ENCODE results near the gene BTBD10.
A peak's percentile ranks its signal among the peaks of the same experiment; 100 is the strongest.
"Not testable (repeated sequence)": the region's sequence is repeated elsewhere in the genome, so short reads cannot be mapped to it uniquely, and the experiment has no call there.

The BTBD10 gene

GRCh38 chr11:13440100-13440855, 22.7 kb downstream of the BTBD10 start:
- peak in 1 of 2 donors; percentile 31 for DNase-seq

- DNase-seq = peak in 1 of 2 donors; percentile 20
Observed at GRCh38 chr11:13438291-13438690, 24.7 kb downstream of the BTBD10 start.

- peak; percentile 52 to 58 for DNase-seq
Observed at GRCh38 chr11:13436836-13437235, 26.2 kb downstream of the BTBD10 start.

GRCh38 chr11:13434247-13435205, 28.5 kb downstream of the BTBD10 start:
- DNase-seq = no peak

- DNase-seq = no peak
Observed at GRCh38 chr11:13433437-13433836, 29.6 kb downstream of the BTBD10 start.

GRCh38 chr11:13429836-13430235, 33.2 kb downstream of the BTBD10 start:
- DNase-seq = peak; percentile 24 to 62

- DNase-seq = no peak
Observed at GRCh38 chr11:13429288-13429687, 33.7 kb downstream of the BTBD10 start.

GRCh38 chr11:13427440-13427839, 35.6 kb downstream of the BTBD10 start:
- no peak for DNase-seq

GRCh38 chr11:13423372-13423771, 39.6 kb downstream of the BTBD10 start:
- no peak for DNase-seq

- no peak for DNase-seq
Observed at GRCh38 chr11:13421561-13421960, 41.5 kb downstream of the BTBD10 start.

- DNase-seq = no peak
Observed at GRCh38 chr11:13415201-13415600, 47.8 kb downstream of the BTBD10 start.

- DNase-seq = no peak
Observed at GRCh38 chr11:13405220-13405619, 57.8 kb downstream of the BTBD10 start.

- not testable (repeated sequence) for DNase-seq
Observed at GRCh38 chr11:13398335-13398734, 64.7 kb downstream of the BTBD10 start.

- no peak for DNase-seq
Observed at GRCh38 chr11:13391217-13391616, 71.8 kb downstream of the BTBD10 start.

- DNase-seq = no peak
Observed at GRCh38 chr11:13388741-13389140, 74.3 kb downstream of the BTBD10 start.

- no peak for DNase-seq
Observed at GRCh38 chr11:13386567-13386966, 76.5 kb downstream of the BTBD10 start.

- peak; percentile 13 to 21 for DNase-seq
Observed at GRCh38 chr11:13384908-13385640, 77.9 kb downstream of the BTBD10 start.

GRCh38 chr11:13382751-13383150, 80.3 kb downstream of the BTBD10 start:
- DNase-seq = no peak

- no peak for DNase-seq
Observed at GRCh38 chr11:13380731-13381130, 82.3 kb downstream of the BTBD10 start.

- DNase-seq = no peak
Observed at GRCh38 chr11:13378316-13378715, 84.7 kb downstream of the BTBD10 start.

- DNase-seq = no peak
Observed at GRCh38 chr11:13376838-13377237, 86.2 kb downstream of the BTBD10 start.

GRCh38 chr11:13376402-13376801, 86.6 kb downstream of the BTBD10 start:
- no peak for DNase-seq

GRCh38 chr11:13375798-13376197, 87.2 kb downstream of the BTBD10 start:
- DNase-seq = no peak

All from inflammatory macrophage (primary cell).